ENCODE measurements around the gene AHNAK2.
"Not testable (repeated sequence)": the region's sequence is repeated elsewhere in the genome, so short reads cannot be mapped to it uniquely, and the experiment has no call there.

Gene AHNAK2

GRCh38 chr14:104904650-104905578 lies 73.3 kb downstream of the AHNAK2 start:
- not testable (repeated sequence) for DNase-seq (ENCODE audit: extremely low read depth in 1 of 2, low read depth in 1 of 2)

DNA sequence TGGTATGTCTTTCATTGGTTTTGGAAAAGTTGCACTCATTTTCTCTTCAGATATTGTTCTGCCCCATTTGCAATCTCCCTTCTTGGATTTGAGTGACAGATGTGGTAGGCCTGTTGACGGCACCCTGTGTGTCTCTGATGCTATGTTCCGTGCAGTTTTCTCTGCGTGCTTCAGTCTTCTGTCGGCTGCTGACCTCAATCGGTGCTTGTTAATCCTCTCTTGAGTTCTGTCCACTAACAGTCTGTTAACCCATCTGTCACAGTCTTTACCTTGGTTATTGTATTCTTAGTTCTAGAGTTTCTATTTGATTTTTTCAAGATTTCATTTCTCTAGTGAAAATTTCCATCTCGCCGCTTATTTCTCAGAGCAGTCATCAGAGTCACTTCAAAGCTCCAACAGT lies 74.2 kb downstream of the AHNAK2 start:
- DNase-seq (ENCODE audit: extremely low read depth in 1 of 2, low read depth in 1 of 2), result no peak

DNA sequence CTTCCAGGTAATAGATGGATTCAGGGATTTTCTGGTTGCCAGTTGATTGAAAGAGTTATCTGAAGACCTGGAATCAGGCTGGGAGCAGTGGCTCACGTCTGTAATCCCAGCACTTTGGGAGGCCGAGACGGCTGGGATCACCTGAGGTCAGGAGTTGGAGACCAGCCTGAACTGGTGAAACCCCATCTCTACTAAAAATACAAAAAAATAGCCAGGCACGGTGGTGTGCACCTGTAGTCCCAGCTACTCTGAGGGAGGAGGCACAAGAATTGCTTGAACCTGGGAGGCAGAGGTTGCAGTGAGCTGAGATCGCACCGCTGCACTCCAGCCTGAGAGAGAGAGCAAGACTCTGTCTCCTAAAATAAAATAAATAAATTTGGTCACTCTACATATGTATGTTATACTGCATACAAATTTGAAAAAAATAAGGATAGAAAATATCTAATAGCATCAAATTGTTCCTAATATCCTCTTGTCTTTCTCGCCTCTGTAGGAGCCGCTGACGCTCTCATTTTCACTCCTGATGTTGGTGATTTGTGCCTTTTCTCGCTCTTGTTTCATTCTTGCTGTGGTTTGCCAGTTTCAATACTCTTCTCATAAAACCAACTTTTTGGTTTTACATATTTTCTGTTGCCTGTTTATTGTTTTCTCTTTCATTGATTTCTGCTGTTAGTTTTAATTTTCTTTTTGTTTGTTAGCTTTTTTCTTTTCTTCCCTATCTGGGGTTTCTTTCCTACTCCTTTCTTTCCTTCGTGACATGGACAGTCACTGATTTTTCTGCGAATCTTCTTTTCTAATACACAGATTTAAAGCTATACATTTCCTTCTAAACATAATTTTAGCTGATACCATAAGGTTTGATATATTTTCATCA lies 77.3 kb downstream of the AHNAK2 start:
- DNase-seq (ENCODE audit: extremely low read depth in 1 of 2, low read depth in 1 of 2), result no peak

- no peak for DNase-seq (ENCODE audit: extremely low read depth in 1 of 2, low read depth in 1 of 2)
These were observed 78.4 kb downstream of the AHNAK2 start for GRCh38 chr14:104899781-104900180.

- no peak for DNase-seq (ENCODE audit: extremely low read depth in 1 of 2, low read depth in 1 of 2)
These were observed 79.2 kb downstream of the AHNAK2 start for GRCh38 chr14:104898870-104899510.

DNA sequence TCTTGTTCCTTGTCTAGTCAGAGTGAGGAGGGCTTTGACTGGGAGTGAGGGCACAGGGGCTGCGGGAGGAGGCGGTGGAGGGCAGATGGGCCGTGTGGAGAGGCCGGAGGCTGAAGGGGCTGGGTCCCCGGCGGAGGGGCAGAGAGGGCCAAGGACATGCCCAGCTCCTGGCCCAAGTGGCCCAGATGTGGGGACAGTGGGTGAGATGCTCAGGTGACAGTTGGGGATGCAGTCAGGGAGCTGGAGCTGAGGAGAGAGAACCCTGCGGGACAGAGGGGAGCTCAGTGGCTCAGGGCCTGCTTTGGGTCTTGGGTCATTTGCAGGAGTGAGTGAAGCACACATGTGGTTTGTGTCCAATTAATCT lies 80.0 kb downstream of the AHNAK2 start:
- DNase-seq (ENCODE audit: extremely low read depth in 1 of 2, low read depth in 1 of 2), result no peak

DNA sequence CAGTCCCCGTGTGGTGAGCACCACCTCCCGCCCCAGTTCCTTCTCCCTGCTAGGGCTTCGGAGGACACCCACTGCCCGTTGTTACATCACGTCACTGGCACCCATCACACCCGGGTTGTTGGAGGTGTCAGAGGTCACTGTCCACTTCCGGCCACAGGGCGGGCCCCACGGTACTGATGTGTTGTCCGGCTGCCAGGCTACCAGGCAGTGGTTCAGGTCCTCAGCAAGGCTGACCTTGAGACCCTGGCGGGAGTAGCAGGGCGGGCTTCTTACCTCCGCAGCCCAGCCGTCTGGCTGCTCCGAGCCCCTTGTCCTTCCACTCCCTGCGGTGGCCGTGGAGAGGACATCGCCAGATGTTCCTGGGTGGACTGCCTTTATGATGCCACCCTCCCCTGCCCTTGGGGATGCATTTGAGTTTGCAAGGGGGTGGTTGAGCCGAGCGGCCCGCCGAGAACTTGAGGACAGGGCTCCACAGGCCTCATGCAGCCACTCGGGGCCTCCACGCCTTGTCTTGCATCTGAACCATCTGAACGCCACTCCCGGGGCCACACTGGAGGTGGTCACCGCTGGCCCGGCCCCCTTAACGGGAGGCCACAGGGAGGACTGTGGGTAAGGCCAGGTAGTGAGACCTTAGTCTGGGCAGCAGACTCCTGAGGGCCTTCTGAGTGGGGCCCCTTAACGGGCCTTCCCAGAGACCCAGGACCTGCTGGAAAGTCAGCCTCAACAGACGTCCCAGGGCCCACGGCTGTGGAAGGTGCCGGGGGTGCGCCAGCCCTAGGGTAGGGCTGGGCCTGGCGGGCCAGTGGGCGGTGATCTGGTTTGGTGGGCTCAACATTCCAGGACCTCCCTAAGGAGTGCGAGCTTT lies 80.6 kb downstream of the AHNAK2 start:
- DNase-seq (ENCODE audit: extremely low read depth in 1 of 2, low read depth in 1 of 2), result no peak

DNA sequence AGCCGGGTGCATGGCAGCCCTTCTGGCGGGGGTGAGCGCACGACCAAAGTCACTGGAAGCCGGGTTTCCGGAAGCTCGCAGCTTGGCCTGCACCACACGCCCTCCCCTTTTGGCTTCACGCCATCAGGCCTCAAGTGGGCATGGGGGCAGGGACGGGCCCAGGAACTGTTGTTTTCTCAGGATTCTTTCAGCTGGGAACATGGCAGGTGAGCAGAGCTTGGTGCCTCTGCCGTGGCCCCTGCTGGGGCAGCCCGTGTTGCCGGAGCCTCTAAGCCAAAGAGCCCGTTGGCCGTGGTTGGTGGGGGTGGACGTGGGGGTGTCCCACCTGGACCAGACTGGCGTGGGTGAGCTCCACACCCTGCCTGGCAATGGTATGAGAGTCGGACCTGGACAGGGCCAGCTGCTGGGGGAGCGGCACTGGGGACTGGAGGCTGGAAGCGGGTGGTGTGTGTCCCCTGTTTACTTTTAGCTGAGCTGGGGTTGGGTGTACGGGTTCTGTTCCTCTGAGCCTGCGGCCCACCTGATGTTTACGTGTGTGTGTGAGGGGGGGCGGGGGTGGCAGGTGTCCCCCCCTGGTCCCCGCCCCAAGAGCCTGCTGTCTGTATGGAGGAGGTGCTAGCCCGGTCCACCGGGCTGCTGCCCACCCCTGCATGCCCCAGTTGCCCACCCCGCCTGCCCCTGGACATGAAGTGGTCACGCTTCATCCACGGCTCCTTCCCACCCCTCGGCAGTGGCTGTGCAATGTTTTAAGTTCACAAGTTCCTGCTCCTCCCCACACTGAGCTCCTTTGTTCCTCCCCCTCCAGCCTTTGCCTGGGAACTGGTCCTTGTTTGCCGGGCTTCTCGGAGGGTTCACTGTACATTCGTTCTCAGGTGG lies 82.2 kb downstream of the AHNAK2 start:
- DNase-seq (ENCODE audit: extremely low read depth in 1 of 2, low read depth in 1 of 2), result no peak

DNA sequence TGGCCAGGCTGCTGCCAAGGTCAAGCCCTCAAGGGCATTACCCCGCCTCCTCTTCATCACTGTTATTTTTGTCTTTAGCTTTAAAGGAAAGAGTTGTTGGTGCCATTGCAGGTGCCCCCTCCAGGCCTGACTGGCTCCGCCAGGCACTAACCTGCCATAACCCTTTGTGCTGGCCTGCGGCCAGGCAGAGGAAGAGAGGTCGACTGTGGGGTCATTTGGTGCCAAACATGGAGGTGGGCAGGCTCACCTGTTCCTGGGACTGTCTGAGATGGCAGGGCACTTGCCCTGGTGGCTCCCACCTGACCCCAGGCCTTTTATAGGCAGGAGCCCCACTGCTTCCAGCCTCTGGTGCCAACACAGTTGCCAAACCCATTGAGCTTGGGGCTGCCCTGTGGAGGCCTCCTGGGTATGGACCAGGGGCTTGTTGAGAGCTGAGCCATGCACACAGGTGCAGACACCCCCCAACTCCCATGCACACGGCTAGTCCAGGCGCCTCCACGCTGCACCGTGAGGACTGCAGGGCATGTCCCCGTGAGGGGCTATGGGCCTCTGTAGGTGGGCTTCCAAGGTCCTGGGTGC lies 82.9 kb downstream of the AHNAK2 start:
- DNase-seq (ENCODE audit: extremely low read depth in 1 of 2, low read depth in 1 of 2), result no peak

DNA sequence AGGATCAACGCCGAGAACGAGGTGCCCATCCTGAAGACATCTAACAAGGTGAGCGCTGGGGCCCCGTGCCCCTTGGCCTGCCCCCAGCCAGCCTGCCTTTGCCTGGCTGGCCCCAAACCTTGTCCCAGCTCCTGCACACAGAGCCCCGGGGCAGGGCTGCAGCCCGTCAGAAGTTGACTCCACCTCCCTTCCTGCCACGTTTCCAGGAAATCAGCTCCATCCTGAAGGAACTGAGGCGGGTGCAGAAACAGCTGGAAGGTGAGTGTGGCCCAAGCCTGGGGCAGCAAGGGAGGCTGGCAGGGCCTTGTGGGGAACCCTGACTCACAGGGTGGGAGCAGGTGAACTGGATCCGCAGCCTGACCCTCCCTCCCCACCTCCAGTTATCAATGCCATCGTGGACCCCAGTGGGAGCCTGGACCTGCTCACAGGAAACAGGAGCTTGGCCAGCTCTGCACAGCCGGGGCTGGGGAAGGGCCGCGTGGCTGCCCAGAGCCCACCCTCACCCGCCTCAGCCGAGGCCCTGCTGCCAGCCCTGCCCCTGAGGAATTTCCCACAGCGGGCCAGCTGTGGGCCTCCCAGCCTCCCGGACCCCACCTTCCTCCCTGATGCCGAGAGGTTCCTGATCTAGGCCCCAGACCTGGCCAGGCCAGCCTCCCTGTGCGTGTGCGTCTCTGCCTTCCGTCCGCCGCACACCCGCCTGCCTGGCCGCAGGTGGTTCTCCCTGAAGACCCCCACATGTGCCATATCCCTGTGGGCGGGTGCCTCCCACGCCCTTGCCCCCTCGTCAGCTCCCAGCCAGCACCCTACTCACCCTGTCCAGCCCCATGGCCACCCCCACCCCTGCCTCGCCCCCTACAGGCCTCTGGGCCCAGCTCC lies 83.6 kb downstream of the AHNAK2 start:
- no peak for DNase-seq (ENCODE audit: extremely low read depth in 1 of 2, low read depth in 1 of 2)

- no peak for DNase-seq (ENCODE audit: extremely low read depth in 1 of 2, low read depth in 1 of 2)
These were observed 84.6 kb downstream of the AHNAK2 start for GRCh38 chr14:104893435-104894207.

DNA sequence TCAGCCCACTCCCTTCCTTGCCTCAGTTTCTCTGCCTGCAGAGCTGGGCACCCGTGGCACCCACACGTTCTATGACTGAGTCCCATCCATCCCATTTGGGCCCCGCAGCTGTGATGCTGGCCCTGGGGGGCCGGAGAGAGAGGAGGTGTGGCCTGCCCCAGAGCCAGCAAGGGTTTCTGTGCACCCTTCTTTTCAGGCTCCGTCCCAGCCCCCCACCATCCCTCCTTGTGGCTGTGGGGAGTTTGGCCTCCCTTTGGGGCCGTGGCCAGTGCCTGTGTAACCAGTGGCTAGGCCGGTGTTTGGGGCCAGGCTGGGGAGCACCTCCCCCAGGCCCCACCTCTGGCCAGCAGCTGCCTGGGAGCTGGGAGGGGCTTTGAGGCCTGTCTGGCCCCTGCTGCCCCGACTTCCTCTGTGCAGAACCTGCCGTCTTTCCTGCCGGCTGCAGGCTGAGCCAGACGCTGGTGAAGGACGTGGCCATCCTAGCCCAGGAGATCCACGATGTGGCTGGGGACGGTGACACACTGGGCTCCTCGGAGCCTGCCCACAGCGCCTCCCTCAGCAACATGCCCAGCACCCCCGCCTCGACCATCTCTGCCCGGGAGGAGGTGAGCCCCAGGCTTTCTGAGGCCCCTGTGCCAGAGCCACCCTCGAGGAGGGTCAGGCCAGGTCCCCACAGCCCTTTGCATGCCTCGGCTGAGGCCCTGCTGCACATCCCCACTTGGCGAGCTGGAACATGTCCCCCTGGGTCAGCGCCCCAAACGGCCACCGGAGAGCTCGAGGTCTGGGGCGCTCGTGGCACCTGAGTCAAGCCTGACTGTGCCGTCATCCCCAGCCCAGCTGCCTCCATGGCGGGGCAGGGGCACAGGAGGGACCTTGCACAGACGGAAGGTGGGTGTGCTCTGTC lies 85.4 kb downstream of the AHNAK2 start:
- no peak for DNase-seq (ENCODE audit: extremely low read depth in 1 of 2, low read depth in 1 of 2)

GRCh38 chr14:104891664-104892530 lies 86.3 kb downstream of the AHNAK2 start:
- no peak for DNase-seq (ENCODE audit: extremely low read depth in 1 of 2, low read depth in 1 of 2)

GRCh38 chr14:104891121-104891551 lies 87.0 kb downstream of the AHNAK2 start:
- no peak for DNase-seq (ENCODE audit: extremely low read depth in 1 of 2, low read depth in 1 of 2)

DNA sequence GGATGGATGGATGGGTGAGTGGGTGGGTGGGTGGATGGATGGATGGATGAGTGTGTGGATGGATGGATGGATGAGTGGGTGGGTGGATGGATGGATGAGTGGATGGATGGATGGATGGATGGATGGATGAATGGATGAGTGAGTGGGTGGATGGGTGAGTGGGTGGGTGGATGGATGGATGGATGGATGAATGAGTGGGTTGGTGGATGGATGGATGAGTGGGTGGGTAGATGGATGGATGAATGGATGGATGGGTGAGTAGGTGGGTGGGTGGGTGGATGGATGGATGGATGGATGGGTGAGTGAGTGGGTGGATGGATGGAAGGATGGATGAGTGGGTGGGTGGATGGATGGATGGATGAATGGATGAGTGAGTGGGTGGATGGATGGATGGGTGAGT lies 87.9 kb downstream of the AHNAK2 start:
- DNase-seq (ENCODE audit: extremely low read depth in 1 of 2, low read depth in 1 of 2), result not testable (repeated sequence)

All from stimulated activated CD8-positive, alpha-beta memory T cell treated with anti-CD3 and anti-CD28 coated beads, Interleukin-7, amount 100 ng/mL, for 48 hours (primary cell).